RWPE2 (cell line): ENCODE measurements around the gene EYA3.

Source experiments
- ATAC-seq: fragments of 200-7000 bp; cut with Tn5 transposase; 3 replicates; pipeline ENCODE4 v1.9.1; 2021; ENCODE audit warnings: low read depth
- DNase-seq: peaks from one replicate; pipeline ENCODE4 v3.0.0-alpha.2; 2020; ENCODE audit warnings: low spot score
- H3K27ac ChIP-seq: fragments of 450-650 bp; 2 replicates; pipeline ENCODE4 v1.5.1; 2017; ENCODE audit warnings: mild to moderate bottlenecking; ENCODE audit not compliant: poor library complexity, severe bottlenecking
- H3K27me3 ChIP-seq: fragments of 250-450 bp; sonication (Bioruptor Pico); 2 replicates; pipeline ENCODE4 v1.5.1; 2021; ENCODE audit warnings: mild to moderate bottlenecking, moderate library complexity; ENCODE audit not compliant: insufficient read depth, poor library complexity, severe bottlenecking
- H3K36me3 ChIP-seq: fragments of 250-450 bp; sonication (Bioruptor Pico); 2 replicates; pipeline ENCODE4 v1.5.1; 2020; ENCODE audit warnings: low read depth, mild to moderate bottlenecking, moderate library complexity
- H3K4me1 ChIP-seq: fragments of 250-450 bp; sonication (Bioruptor Pico); 2 replicates; pipeline ENCODE4 v1.5.1; 2021; ENCODE audit warnings: mild to moderate bottlenecking, moderate library complexity; ENCODE audit not compliant: insufficient read depth, poor library complexity, severe bottlenecking
- H3K4me3 ChIP-seq: fragments of 250-450 bp; sonication (Bioruptor Pico); 2 replicates; pipeline ENCODE4 v1.5.1; 2021; ENCODE audit warnings: mild to moderate bottlenecking, moderate library complexity; ENCODE audit not compliant: severe bottlenecking
- H3K9me3 ChIP-seq: fragments of 250-450 bp; sonication (Bioruptor Pico); 2 replicates; pipeline ENCODE4 v1.5.1; 2021; ENCODE audit warnings: mild to moderate bottlenecking, moderate library complexity; ENCODE audit not compliant: severe bottlenecking
- TF ChIP-seq, protein P1 (sequence below): fragments of 450-650 bp; IDR thresholded peaks from one replicate; pipeline ENCODE4 v1.5.1; 2017; ENCODE audit warnings: mild to moderate bottlenecking, moderate library complexity; ENCODE audit not compliant: poor library complexity, severe bottlenecking

Gene EYA3

DNA sequence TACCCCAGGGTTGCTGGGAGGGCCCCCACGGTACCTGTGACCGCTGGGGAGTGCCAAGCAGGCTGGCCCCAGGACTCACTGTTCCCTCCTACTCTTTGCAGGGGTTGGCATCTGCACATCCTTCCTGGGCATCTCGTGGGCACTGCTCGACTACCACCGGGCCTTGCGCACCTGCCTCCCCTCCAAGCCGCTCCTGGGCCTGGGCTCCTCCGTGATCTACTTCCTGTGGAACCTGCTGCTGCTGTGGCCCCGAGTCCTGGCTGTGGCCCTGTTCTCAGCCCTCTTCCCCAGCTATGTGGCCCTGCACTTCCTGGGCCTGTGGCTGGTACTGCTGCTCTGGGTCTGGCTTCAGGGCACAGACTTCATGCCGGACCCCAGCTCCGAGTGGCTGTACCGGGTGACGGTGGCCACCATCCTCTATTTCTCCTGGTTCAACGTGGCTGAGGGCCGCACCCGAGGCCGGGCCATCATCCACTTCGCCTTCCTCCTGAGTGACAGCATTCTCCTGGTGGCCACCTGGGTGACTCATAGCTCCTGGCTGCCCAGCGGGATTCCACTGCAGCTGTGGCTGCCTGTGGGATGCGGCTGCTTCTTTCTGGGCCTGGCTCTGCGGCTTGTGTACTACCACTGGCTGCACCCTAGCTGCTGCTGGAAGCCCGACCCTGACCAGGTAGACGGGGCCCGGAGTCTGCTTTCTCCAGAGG lies 121.9 kb downstream of the EYA3 start:
- Histone ChIP-seq H3K4me1 (no peaks in the 10 kb centered on the region), H3K27ac (no peak overlapping the region)
- TF ChIP-seq, protein P1, sequence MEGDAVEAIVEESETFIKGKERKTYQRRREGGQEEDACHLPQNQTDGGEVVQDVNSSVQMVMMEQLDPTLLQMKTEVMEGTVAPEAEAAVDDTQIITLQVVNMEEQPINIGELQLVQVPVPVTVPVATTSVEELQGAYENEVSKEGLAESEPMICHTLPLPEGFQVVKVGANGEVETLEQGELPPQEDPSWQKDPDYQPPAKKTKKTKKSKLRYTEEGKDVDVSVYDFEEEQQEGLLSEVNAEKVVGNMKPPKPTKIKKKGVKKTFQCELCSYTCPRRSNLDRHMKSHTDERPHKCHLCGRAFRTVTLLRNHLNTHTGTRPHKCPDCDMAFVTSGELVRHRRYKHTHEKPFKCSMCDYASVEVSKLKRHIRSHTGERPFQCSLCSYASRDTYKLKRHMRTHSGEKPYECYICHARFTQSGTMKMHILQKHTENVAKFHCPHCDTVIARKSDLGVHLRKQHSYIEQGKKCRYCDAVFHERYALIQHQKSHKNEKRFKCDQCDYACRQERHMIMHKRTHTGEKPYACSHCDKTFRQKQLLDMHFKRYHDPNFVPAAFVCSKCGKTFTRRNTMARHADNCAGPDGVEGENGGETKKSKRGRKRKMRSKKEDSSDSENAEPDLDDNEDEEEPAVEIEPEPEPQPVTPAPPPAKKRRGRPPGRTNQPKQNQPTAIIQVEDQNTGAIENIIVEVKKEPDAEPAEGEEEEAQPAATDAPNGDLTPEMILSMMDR: no peak

DNA sequence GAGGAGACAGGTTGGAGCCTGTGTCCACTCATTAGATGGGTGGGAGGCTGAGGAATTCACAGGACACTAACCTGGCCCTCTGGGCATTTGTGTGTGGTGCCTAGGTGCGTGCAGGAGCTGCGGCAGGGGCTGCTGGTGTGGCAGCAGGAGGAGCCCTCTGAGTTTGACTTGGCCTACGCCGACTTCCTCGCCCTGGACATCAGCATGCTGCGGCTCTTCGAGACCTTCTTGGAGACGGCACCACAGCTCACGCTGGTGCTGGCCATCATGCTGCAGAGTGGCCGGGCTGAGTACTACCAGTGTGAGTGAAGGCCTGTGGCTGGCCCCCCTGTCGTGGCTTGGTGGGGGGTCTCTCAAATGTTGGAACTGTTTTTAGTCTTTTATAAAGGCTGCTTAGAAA lies 125.0 kb downstream of the EYA3 start:
- peaks cover 7% of the 10 kb centered on the region for H3K4me1 ChIP-seq
- H3K36me3 ChIP-seq: peaks cover 4% of the 10 kb centered on the region; the same call in 1 of the 2 replicates
- ATAC-seq: no peak
- H3K4me3 ChIP-seq: no peak overlapping the region
- no peaks in the 10 kb centered on the region for H3K9me3 ChIP-seq
- no peaks in the 10 kb centered on the region for H3K27me3 ChIP-seq
- no peak for DNase-seq
- H3K27ac ChIP-seq: no peak overlapping the region
- TF ChIP-seq, protein P1: no peak

More for the DNA sequence above, 121.9 kb downstream of the EYA3 start:
- Histone ChIP-seq H3K27me3 (no peaks in the 10 kb centered on the region), H3K36me3 (peaks cover 4% of the 10 kb centered on the region; the same call in 1 of the 2 replicates), H3K9me3 (no peaks in the 10 kb centered on the region), H3K4me3 (no peak overlapping the region)
- DNase-seq (no peak), ATAC-seq (peak; percentile 53; the same call in 1 of the 3 replicates)

DNA sequence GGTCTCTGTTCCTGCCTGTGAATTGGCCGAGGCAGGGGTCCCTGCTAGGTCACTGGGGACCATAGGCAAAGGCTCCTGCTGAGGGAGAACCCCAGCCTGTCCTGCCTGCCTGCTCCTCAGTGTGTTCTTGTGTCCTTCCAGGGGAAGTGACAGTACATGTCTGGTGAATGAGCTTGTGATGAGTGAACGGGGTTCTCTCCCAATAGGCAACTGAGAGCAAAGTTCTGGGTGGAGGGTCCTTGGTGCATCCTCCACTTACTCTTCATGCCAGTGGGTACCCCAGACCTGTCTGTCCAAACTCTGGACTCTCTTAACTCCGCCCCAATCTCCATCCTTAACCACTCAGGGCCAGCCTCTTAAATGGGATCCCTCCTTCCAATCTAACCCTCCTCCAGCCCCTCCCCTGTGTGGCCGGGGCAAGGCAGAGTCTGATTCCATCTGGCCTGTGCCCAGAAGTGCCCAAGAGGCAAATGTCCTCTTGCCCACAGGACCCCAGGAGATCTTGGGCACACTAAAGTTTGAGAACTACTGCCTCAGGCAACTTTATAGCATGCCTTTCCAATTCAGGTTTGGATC lies 126.7 kb downstream of the EYA3 start:
- H3K36me3 ChIP-seq: no peaks in the 10 kb centered on the region
- H3K9me3 ChIP-seq: no peaks in the 10 kb centered on the region
- H3K27ac ChIP-seq: no peak overlapping the region
- no peaks in the 10 kb centered on the region for H3K27me3 ChIP-seq
- TF ChIP-seq, protein P1: no peak
- DNase-seq (no peak), ATAC-seq (no peak)
- peaks cover 7% of the 10 kb centered on the region for H3K4me1 ChIP-seq
- no peak overlapping the region for H3K4me3 ChIP-seq

DNA sequence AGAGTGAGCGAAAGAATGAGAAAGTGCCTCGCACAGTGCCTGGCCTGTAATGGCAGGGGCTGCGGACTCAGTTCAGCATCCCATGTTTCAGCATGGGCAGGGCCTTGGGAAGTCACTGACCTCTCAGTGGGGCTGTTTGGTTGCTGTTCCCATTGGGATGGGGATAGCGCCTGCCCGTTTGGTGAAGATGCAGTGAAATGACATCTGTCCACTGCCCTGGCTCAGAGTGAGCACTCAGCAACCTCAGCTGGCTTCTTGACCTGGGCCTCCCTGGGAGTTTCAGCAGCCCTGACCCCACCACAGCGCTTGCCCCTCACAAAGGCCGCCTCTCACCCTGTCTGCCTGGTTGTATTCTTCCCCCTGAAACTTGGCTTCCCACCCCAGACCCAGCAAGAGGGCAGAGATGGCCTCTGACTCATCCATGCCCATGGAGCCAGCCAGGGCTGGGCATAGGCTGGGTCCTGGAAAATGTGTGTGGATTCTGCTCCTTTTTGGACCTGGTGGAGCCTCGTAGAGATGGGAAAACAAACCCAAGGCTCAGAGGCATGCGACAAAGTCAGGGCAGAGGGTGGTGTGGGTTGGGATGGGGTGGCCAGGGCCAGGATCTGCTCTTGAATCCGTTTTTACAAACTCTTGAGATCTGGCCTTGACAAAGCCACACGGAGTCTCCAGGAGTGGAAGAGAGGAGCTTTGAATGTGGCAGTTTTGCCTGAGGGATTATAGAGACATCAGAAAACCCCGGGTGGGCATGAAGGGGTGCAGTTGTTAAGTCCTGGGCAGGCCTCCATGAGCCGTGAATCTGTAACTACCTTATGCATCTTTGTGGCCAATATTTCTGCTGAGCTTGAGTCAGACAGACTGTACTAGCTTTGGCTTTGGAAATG lies 127.4 kb downstream of the EYA3 start:
- H3K9me3 ChIP-seq: no peaks in the 10 kb centered on the region
- peak overlapping the region; percentile 48 for H3K4me3 ChIP-seq
- ATAC-seq: peak; percentile 15; the same call in 1 of the 3 replicates
- TF ChIP-seq, protein P1: no peak
- no peaks in the 10 kb centered on the region for H3K36me3 ChIP-seq
- H3K27ac ChIP-seq: no peak overlapping the region
- no peak for DNase-seq
- H3K4me1 ChIP-seq: peaks cover 7% of the 10 kb centered on the region
- no peaks in the 10 kb centered on the region for H3K27me3 ChIP-seq
